ENCODE data around the gene ARL5C.

The ARL5C gene

DNA sequence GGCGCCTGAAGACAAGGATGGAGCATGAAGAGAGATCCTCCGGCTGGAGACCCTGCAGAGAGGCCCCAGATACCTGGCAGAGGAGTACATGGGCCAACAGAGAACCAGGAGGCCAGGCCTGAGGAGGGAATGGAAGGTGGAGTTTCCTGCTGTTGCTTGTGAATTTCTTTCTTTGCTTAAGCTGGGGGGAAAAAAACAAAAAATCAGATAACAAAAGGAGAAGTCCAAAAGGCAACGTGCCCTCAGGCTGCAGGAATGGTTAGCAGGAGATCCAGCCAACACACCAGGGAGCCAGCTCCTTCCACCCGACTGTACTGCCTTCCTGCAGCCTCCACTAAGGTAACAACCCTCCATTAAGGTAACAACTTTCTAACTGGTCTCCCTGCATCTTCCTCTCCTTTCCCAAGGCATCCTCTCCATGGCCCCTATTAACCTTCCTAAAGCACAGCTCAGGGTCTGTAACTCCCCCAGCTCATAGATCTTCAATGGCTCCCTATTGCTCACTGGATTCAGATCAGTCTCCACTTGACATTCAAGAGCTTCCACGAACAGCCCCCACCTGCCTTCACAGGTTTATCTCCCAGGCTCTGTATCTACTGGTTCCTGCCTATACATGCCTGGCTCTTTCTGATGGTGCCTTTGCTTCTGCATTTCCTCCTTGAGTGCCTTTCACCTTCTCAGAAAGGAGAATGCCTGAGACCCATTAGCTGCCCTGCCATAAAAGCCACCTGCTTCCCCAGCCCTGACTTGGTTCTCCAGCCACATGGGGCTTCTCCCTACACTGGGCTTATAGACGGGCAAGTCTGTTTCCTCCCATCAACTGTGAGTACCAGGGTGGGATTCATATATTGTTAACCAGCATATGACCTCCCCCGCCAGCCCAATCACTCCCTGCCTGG lies 725 bp upstream of the ARL5C start:
- DNase-seq = no peak

DNA sequence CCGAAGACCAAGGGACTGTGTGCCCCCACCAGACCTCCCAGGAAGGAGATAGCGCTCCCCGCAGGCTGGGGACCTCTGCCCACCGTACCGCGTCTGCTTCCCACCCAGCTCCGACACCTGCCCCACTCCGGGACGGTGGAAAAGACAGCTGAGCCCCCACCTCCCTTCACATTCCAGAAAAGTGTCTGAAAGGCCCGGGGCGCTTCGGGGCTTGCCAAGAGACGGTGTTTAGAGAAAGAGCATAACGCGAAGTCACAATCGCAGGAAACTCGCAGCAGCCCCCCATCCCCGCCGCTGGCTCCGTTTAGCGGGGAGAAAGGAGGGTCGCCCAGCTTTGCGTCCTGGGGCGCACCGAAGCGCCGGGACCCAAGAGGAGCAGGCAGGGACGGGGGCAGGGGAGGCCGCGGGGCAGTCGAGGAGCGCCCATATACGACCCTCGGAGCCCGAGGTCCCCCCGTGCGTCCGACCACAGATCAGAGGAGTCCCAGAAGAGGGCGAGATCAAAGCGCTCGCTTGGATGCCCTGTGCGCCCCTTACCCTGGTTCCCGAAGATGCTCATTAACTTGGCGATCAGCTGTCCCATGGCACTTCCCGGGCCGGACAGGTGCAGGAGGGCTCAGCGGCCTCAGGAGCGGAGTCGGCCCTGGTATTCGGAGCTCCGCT lies 652 bp downstream of the ARL5C start:
- peak in 1 of 6 experiments; percentile 52 for DNase-seq

DNA sequence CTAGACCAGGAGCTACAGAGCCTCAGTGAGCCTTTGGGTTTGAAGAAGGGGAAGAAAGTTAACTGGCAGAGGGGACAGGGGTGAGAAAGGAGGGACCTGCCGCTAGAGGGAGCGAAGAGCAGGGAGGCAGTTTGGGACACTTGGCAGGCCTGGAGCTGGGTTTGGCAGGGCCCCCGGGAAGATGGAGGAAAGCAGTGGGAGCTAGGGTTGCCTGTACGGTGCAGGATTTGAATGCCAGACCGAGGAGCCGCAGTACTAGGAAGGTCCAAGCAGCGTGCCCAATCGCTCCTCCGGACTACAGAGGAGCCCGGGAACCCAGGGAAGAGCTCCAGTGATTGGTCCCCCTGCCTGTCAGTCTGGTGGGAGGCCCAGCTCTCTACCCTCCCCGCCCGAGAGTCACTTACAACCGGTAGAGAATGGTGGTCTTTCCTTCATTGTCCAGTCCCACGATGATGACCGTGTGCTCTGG lies 1.3 kb downstream of the ARL5C start:
- DNase-seq = peak; percentile 56 to 86 (median 65)

DNA sequence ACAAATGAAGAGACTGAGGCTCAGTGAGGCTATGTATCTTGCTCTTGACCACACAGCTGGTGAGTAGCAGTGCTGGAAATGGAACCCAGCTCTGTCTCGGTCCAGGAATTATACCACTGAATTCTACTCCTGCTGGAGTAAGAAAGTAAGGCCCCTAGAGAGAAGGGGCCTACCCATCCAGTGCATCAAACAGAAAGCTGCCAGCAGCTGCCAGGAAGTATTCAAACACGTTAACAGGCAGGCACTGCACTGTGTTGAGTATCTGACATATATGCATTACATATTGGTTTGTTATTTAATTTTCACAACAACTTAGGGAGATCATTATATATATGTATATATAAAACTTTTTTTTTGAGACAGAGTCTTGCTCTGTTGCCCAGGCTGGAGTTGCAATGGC lies 4.0 kb downstream of the ARL5C start:
- DNase-seq = no peak

DNA sequence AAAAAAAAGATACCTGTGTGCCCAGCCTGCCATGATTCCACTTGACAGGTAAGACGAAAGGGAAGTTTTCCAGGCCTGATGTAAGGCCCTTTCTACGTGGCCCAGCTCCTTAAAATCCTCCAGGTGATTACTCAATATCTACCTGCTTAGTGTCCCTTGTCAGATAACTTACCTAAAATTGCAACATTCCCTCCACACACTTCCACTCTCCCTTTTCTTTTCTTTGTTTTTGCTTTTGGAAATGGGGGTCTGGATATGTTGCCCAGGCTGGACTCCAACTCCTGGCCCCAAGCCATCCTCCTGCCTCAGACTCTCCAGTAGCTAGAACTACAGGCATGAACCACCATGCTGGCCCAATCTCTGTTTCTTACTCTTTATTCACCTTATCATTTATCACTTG lies 7.3 kb downstream of the ARL5C start:
- DNase-seq = no peak

DNA sequence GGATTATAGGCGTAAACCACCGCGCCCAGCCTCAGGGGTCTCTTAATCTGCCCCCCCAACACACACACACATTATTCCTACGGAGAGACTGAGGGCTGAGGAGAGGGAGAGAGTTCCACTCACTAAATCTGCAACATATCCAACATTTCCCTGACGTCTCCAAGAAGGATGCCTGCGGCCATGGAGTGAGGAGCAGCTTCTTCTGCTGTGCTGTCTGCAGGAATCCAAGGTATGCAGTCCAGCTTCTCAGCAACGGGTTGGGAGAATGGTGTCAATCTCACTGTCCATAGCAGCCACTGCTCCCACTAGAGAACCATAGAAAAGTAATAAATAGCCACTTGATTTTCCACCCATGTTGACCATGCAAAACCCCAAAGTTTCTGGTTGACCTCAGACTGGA lies 9.5 kb downstream of the ARL5C start:
- no peak for DNase-seq

DNA sequence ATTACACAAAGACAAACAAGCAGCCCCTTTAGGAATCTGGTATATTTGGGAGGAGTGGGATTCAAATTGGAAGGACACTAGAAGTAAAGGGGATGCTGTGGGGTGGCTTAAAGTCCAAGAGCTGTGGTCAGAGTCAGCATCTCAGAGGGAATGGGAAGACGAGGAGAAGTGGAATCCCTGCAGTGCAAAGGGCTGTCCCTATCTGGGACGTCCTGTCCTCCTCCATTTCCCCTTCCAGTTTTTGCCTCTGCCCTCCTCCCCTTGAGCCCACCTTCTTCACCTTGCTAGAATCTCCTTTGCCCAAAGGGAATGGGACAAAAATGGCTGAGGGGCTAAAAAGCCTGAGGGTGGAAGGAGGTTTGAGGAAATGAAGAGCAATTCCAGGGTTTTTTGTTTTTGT lies 10.3 kb downstream of the ARL5C start:
- no peak for DNase-seq

DNA sequence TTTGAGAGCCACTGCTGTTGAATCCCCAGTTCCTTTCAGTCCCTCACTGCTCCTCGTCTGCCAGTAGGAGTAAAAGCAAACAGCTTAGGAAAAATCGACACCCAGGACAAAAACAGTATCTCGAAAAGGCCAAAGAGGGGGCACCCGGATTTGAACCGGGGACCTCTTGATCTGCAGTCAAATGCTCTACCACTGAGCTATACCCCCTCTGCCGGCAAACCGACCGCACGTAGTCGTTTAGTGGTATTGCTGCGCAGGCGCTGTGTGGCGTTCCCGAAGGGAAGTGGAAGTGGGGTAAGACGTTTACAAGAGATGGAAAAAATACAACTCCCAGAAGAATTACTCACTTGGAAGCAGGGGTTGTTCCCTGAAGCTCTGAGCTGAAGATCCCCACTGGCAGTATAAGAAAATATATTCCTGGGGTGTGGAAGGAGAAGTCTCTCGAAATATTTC lies 12.3 kb downstream of the ARL5C start:
- DNase-seq = peak; percentile 84 to 93 (median 89)

DNA sequence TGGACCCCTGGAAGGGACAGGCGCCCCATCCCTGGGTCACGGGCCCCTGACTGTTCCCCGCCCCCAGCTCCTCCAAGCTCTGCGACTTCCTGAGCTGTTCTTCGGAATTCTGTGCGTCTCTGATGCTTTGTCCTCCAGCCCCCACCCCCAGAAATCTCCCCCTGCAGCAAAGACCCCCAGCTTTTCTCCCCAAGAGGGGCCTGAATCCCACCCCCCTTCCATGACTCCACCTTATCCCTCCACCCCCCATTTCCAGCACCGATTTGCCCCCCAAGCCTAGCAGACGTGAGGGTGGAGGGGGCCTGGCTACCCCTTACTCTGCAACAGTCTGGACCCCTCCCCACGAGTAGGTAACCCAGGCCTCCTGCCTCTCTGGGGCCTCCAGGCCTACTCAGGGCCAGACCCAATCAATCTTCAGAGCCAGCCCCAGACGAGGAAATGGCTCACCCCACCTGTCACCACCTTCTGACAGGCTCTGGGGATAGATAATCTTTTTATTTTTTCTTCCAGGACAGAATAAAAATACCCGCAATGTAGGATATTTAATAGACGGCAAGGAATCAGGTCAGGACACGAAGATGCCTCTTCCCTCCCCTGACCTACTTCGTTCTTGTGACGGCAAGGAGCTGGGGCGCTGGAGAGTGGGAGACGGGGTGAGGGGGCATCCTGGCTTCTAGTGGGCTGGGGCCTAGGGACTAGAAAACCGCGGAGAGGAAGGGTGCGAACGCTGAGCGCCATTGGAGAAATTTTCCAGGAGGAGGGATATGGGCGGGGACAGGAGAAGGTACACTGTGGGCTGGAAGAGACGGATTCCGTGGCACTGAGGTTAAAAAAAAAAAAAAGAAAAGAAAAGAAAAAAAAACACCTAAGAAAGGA lies 13.8 kb downstream of the ARL5C start:
- peak; percentile 12 to 74 (median 42) for DNase-seq

DNA sequence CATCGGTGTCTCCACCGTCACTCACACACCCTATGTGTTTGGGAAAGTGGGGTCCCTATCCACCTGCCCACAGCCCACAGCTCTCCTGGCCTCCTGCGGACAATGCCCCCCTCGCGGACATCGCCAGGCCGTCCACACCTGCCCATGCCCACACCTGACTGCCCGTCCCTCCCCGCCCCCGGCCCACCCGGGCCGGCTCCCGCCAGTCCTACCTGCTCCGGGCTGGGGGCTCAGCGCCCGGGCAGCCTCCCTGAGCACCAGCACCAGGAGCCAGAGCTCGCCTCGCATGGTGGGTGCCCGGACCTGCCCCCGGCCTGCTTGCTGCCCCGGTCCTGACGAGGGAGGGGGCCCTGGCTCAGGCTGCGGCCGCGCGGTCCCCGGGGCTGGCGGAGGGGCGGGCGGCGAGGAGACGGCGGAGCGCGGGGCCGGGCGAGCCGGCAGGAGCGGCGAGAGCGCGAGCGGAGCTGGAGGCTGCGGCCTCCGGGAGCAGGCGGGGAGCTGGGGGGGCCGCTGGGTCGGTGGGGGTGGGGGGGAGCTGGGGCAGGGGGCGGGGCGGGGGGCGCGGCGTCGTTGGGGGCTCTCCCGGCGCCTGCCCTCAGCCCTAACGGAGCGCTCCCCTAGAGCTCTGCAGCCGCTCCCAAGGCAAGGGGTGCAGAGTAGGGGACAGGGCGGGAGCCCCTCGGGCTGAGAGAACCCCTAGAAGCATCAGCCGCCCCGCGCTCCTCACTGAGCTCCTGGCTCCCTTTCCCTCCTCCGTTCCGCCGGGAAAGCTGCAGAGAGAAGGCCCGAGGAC lies 14.6 kb downstream of the ARL5C start, which contains the start of gene PLXDC1:
Gene PLXDC1 (minus strand): TSS at position 488 of the 793 bp plus-strand sequence. CDS start 200 bp downstream, at position 288.
- peak in 5 of 6 experiments; percentile 14 to 44 (median 29) for DNase-seq

DNA sequence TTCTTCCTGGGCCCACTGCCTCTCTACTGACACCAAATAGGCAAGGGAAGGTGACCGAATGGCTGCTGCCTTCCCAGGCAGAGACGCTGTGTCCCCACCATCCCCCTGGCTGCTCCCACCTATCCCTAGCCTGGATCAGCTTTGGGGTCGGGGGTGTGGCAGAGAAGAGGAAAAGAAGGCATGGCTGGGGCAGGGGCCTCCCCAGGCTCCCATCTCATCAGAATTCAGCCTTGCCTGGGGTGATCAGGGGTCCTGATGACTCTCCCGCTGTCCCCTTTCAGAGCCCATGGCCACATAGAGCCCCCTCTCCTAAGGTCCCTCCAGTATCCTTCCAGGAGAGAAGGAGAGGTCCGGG lies 15.2 kb downstream of the ARL5C start:
- DNase-seq = no peak

DNA sequence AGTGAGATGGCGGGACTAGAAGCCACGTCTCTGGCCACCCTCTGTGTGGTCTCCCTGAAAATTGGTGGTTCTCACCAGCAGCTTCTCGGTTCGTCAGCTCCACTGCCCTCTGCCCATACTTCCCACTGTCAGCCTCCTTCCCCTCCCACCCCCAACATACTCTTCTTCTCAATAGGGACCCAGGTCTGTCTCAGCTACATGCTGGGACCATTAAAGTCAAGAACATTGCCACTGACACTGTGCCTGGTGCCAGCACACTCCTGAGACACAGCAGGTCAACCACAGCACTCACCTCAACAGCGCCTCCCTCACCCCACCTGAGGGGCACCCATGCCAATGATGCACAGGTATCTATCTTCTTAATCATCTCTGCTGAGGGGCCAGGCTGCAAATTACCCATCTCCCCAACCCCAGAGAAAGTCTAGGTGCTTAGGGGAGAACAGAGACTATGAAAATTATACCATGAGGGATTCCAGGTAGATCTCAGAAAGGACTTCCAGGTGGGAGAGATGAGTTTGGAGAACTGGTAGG lies 15.8 kb downstream of the ARL5C start:
- DNase-seq = no peak

DNA sequence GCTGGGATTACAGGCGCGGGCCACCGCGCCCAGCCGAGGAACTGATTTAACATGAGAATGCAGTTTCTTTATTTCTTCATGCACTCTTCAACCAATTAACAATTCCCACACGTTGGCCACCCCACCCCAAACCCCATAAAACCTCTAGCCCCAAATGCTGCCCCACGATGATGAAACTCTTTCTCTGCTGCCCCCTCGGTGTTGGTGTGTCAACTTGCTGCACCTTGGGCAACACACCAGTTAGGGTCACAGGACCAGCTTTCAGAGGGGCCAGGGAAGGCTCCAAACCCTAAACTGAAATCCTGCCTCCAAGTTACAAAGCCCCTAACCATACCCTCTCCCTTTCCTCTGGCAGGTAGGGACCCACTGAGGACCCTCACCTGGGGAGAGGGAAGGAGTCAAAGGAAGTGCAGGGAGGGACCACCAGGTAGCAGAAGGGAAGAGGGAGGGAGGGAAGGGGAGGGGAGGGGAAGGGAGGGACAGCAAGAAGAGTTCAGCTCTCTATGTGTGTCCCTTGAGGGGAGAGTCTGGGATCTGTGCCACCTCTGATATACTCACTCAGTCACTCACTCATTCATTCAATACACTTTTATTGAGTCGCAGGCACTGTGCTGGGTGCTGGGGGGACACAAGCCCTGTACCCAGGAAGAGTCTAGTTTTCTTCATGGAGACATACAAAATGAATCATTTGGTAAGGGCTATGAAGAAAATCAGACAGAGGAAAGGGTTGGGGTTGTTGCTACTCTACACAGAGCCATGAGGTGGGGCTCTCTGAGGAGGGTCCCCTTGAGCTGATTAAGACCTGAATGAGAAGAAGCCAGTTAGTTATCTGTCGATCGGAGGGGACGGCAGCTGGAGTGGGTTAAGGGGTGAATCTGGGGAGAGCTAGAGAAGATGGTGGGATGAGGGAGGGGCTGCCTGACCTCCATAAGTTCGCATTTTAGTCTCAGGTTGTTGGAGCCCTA lies 18.5 kb downstream of the ARL5C start:
- DNase-seq = no peak

DNA sequence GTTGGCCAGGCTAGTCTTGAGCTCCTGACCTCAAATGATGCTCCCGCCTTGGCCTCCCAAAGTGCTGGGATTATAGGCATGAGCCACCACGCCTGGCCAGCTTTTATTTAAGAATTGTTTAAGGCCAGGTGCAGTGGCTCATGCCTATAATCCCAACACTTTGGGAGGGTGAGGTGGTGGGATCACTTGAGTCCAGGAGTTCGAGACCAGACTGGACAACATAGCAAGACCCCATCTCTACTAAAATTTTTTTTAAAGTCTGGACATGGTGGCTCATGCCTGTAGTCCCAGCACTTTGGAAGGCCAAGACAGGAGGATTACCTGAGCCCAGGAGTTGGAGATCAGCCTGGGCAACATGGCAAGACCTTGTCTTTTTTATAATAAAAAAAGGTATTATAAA lies 19.7 kb downstream of the ARL5C start:
- DNase-seq = no peak

DNA sequence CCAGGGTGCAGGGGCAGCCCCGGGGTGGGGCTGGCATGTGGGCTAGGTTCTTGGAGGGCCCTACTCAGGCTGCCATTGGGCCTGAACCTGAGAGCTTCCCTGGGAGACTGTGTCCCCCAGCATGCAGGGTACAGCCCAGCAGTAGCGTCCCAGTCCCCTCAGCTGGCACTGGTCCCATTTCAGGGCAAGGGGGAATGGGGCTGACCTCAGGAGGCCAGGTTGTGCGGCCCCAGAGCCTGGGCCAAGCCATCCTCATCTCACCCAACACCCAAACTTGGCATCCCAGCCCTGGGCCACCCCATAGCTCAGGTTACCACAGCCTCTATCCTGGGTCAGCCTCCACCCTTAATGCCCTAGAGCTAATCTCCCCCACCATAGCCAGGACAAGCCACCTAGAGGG lies 20.8 kb downstream of the ARL5C start:
- DNase-seq = no peak

DNA sequence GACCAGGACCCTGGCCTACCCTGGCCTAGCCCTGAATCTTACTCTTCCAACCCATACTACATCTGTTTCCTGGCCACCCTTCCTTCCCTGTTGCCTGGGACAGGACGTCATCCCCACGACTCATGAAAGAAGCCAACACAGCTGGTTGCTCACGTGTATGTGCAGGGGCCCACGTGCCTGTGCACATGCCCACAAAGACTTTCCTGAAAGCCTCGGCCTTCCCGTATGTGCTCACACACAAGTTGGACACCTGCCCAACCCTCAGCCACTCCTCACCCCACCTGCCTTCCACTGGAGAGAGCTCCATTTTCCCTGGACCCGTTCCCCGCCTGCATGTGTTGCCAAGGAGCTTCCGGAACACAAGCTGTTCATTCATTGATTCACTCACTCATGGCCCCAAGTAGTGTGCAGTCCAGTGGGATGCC lies 21.5 kb downstream of the ARL5C start:
- no peak for DNase-seq

DNA sequence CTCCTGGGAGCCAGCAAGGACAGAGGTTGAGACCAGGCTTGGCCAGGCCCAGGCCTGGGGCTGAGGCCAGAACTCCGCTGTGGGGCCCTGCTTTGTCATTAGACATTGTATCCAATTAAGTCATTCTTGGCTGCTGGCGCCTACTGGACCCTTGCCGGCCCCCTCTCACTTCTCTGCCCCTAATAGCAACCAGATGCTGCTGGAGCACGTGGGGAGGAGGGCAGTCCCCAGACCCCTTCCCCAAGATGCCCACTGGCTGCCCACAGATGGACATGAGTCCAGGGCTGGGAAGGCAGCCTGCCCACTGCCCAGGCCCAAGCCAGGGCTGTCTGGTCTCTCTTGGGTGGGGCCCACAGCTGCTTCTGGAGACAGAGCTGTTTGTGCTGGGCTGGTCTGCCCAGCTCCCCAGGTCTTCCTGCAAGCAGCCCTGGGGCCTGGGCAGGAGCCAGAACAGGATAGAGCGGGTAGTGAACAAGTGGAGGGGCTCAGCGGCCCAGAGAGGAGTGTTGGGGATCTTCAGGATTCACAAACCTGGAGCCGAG lies 22.3 kb downstream of the ARL5C start:
- DNase-seq = no peak

DNA sequence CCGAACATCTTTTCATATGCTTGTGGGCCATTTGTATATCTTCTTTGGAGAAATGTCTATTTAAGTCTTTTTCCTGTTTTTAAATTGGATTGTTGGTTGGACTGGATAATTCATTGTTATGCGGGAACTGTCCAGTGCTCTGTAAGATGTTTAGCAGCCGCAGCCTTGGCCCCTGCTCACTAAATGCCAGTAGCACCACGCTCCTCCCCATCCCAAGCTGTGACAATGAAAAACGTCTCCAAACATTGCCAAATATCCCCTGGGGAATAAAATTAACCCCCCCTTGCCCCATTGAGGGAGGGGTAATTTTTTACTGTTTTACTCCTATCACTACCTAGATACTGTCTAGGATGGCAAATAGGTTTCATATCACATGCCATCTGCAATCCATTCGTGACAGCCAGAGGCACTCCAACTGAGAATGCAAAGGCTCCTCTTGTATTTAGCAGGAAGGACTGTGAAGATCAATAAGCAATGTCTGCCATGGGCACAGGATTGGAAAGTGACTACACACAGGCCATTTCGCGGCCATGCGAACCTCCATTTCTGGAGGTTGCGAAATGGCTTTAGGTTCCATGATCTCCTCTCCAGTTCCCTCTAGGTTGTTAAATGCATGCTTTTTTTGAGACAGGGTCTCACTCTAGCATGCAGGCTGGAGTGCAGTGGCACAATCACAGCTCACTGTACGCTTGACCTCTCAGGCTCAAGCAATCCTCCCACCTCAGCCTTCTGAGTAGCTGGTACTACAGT lies 23.9 kb downstream of the ARL5C start:
- DNase-seq = no peak

DNA sequence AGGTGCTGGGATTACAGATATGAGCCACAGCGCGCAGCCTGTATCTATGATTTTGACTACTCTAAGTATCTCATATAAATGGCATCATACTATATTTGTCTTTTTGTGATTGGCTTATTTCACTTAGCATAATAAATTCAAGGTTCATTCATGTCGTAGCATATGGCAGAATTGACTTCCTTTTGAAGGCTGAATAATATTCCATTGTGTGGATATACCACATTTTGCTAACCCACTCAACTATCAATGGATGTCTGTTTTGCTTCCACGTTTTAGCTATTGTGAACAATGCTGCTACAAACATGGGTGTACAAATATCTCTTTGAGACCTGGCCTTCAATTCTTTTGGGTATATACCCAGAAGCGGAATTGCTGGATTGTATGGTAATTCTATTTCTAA lies 24.7 kb downstream of the ARL5C start:
- no peak for DNase-seq

DNA sequence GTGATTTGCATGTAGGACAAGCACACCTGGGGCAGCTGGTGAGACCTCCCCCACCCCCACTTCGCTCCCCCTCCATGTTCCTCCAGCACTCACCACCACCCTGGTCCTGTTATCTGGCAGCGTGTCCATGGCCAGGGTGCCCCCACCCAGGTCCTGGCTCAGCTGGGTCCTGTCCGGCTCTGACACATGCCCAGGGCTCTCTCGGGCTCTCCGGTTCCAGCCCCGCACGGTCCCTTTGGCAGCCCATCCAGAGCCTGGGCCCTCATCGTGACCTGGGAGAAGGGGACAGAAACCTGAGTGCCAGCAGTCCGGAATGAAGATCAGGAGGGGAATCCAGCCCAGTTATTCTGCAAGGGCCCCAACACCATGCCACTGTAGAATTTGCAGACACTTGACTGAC lies 26.4 kb downstream of the ARL5C start:
- DNase-seq = no peak

Measured in stimulated activated naive CD4-positive, alpha-beta T cell (primary cell).